Left hindlimb (tissue), 1 donor: ENCODE measurements around the gene ZNF701.
A peak's percentile ranks its signal among the peaks of the same experiment; 100 is the strongest.
"Not testable (repeated sequence)": the region's sequence is repeated elsewhere in the genome, so short reads cannot be mapped to it uniquely, and the experiment has no call there.

Source experiments
- DNase-seq: peaks from one replicate; pipeline ENCODE4 v3.0.0-alpha.2; 2018

ZNF701 gene

GRCh38 chr19:52567921-52568320 lies 2.2 kb upstream of the ZNF701 start:
- no peak for DNase-seq

GRCh38 chr19:52569638-52569999 lies 468 bp upstream of the ZNF701 start:
- DNase-seq, result peak; percentile 81

GRCh38 chr19:52584736-52585440 lies 14.8 kb downstream of the ZNF701 start:
- peak; percentile 65 for DNase-seq

GRCh38 chr19:52585604-52586003 lies 15.5 kb downstream of the ZNF701 start:
- DNase-seq, result no peak

GRCh38 chr19:52590728-52591127 lies 20.6 kb downstream of the ZNF701 start:
- no peak for DNase-seq

GRCh38 chr19:52592301-52592700 lies 22.2 kb downstream of the ZNF701 start:
- DNase-seq, result no peak

- DNase-seq, result not testable (repeated sequence)
Measured at GRCh38 chr19:52593441-52593840, 23.4 kb downstream of the ZNF701 start.

- no peak for DNase-seq
Measured at GRCh38 chr19:52599241-52599640, 29.2 kb downstream of the ZNF701 start.

- DNase-seq, result no peak
Measured at GRCh38 chr19:52600639-52601024, 30.5 kb downstream of the ZNF701 start.

GRCh38 chr19:52601025-52601973 lies 31.2 kb downstream of the ZNF701 start:
- peak; percentile 94 for DNase-seq

GRCh38 chr19:52601974-52602366 lies 31.9 kb downstream of the ZNF701 start:
- not testable (repeated sequence) for DNase-seq

- DNase-seq, result no peak
Measured at GRCh38 chr19:52602941-52603340, 32.9 kb downstream of the ZNF701 start.

- DNase-seq, result no peak
Measured at GRCh38 chr19:52603558-52604207, 33.6 kb downstream of the ZNF701 start.

GRCh38 chr19:52613299-52613906 lies 43.3 kb downstream of the ZNF701 start:
- DNase-seq, result no peak

GRCh38 chr19:52621376-52621775 lies 51.3 kb downstream of the ZNF701 start:
- no peak for DNase-seq

- DNase-seq, result no peak
Measured at GRCh38 chr19:52622261-52622660, 52.2 kb downstream of the ZNF701 start.

- DNase-seq, result no peak
Measured at GRCh38 chr19:52626915-52627314, 56.8 kb downstream of the ZNF701 start.

GRCh38 chr19:52627441-52627840 lies 57.4 kb downstream of the ZNF701 start:
- not testable (repeated sequence) for DNase-seq

GRCh38 chr19:52635786-52636570 lies 65.9 kb downstream of the ZNF701 start:
- no peak for DNase-seq
